Liver (tissue), 9 donors: ENCODE data around the gene DUSP16. TPM values are rescaled to one million over a fixed set of nuclear protein-coding genes. Genes with fewer than 3 reads are reported as not detected.

Source experiments
- DNase-seq: peaks from one replicate; pipeline ENCODE4 v3.0.0-alpha.2; 2017; ENCODE audit warnings: low spot score
- H3K27ac ChIP-seq, 2 donors: one replicate each; pipeline ENCODE4 v1.7.0; 2013; ENCODE audit warnings: inconsistent platforms in 2 of 2, low read length in 2 of 2, control low read depth in 1 of 2, low read depth in 1 of 2, mild to moderate bottlenecking in 1 of 2
- H3K27me3 ChIP-seq, 4 donors: one replicate each; pipeline versions ENCODE4 v1.6.1 to v1.7.0; 2013; ENCODE audit warnings: low read length in 3 of 4, inconsistent platforms in 1 of 4, mild to moderate bottlenecking in 1 of 4, moderate library complexity in 1 of 4; ENCODE audit not compliant: control insufficient read depth in 4 of 4, insufficient read depth in 4 of 4
- H3K36me3 ChIP-seq, 4 donors: one replicate each; pipeline versions ENCODE4 v1.6.1 to v1.7.0; 2013; ENCODE audit warnings: low read length in 3 of 4, mild to moderate bottlenecking in 3 of 4, low read depth in 1 of 4, moderate library complexity in 1 of 4; ENCODE audit not compliant: control insufficient read depth in 4 of 4, insufficient read depth in 3 of 4
- H3K4me1 ChIP-seq, 4 donors: one replicate each; pipeline versions ENCODE4 v1.6.1 to v1.7.0; 2013; ENCODE audit warnings: low read length in 3 of 4, mild to moderate bottlenecking in 3 of 4, moderate library complexity in 1 of 4; ENCODE audit not compliant: control insufficient read depth in 4 of 4, insufficient read depth in 4 of 4
- H3K4me3 ChIP-seq, 3 donors: one replicate each; pipeline versions ENCODE4 v1.6.1 to v1.7.0; 2013; ENCODE audit warnings: low read length in 3 of 3, control low read depth in 1 of 3, low read depth in 1 of 3, mild to moderate bottlenecking in 1 of 3
- H3K9ac ChIP-seq, 2 donors: one replicate each; pipeline ENCODE4 v1.7.0; 2013; ENCODE audit warnings: low read length in 2 of 2, mild to moderate bottlenecking in 2 of 2, moderate library complexity in 2 of 2, control low read depth in 1 of 2, low read depth in 1 of 2
- H3K9me3 ChIP-seq, 4 donors: one replicate each; pipeline versions ENCODE4 v1.6.1 to v1.7.0; 2013; ENCODE audit warnings: low read length in 3 of 4; ENCODE audit not compliant: control insufficient read depth in 4 of 4
- EGR1 ChIP-seq, 2 donors: IDR thresholded peaks; 2 replicates each; pipeline ENCODE4 v1.6.1; 2016 to 2018; ENCODE audit warnings: antibody characterized with exemption in 2 of 2, low read depth in 2 of 2
- FOXA1 ChIP-seq: IDR thresholded peaks from 2 replicates; pipeline ENCODE4 v1.6.1; 2016; ENCODE audit warnings: antibody characterized with exemption
- GABPA ChIP-seq, 2 donors: IDR thresholded peaks in 1 of 2; conservative IDR thresholded peaks in 1 of 2; 2 replicates each; pipeline ENCODE4 v1.6.1; 2016; ENCODE audit warnings: antibody characterized with exemption in 2 of 2, mild to moderate bottlenecking in 1 of 2, moderate library complexity in 1 of 2
- HNF4A ChIP-seq, 2 donors: conservative IDR thresholded peaks; 2 replicates each; pipeline ENCODE4 v1.6.1; 2016; ENCODE audit warnings: antibody characterized with exemption in 2 of 2, mild to moderate bottlenecking in 2 of 2
- HNF4G ChIP-seq: IDR thresholded peaks from 2 replicates; pipeline ENCODE4 v1.6.1; 2016; ENCODE audit warnings: antibody characterized with exemption
- JUND ChIP-seq, 2 donors: IDR thresholded peaks; 2 replicates each; pipeline ENCODE4 v1.6.1; 2016; ENCODE audit warnings: antibody characterized with exemption in 2 of 2
- NR2F2 ChIP-seq: IDR thresholded peaks from 2 replicates; pipeline ENCODE4 v1.6.1; 2016; ENCODE audit warnings: antibody characterized with exemption
- RAD21 ChIP-seq, 2 donors: IDR thresholded peaks; 2 replicates each; pipeline ENCODE4 v1.6.1; 2016; ENCODE audit warnings: antibody characterized with exemption in 2 of 2, mild to moderate bottlenecking in 2 of 2
- RXRA ChIP-seq, 2 donors: IDR thresholded peaks; 2 replicates each; pipeline ENCODE4 v1.6.1; 2017 to 2018; ENCODE audit warnings: antibody characterized with exemption in 2 of 2, mild to moderate bottlenecking in 1 of 2
- SP1 ChIP-seq: IDR thresholded peaks from 2 replicates; pipeline ENCODE4 v1.6.1; 2018; ENCODE audit warnings: antibody characterized with exemption, mild to moderate bottlenecking
- YY1 ChIP-seq: IDR thresholded peaks from 2 replicates; pipeline ENCODE4 v1.6.1; 2016; ENCODE audit warnings: antibody characterized with exemption, mild to moderate bottlenecking
- WGBS: extraction: QIAGEN DNeasy Blood & Tissue Kit; methylation state at CpG from one replicate; pipeline ENCODE4 v1.1.7; 2013; 5-methylcytosine and 5-hydroxymethylcytosine counted together
- polyA plus RNA-seq, 2 donors: library from polyadenylated mRNA; stranded (reverse) in 1 of 2; unstranded in 1 of 2; fragments of 200-250 nt in 1 of 2; fragments of >200 nt in 1 of 2; fragmentation: Nextera tagmentation in 1 of 2; extraction: Ambion mirVana in 1 of 2; gene quantifications; one replicate each; pipeline versions ENCODE4 v1.2.1 to v1.2.3, GENCODE V29; 2013 to 2015
- total RNA-seq, 2 donors: library from RNA; depleted of rRNA; stranded (reverse); fragments of >200 nt; gene quantifications; one replicate each; pipeline ENCODE4 v1.2.3, GENCODE V29; 2014
- TF ChIP-seq, protein P1 (sequence below): fragments of 150-350 bp; IDR thresholded peaks from 2 replicates; pipeline ENCODE4 v1.5.1; 2017; ENCODE audit warnings: improper control_type of control experiment, low read depth, low read length; ENCODE audit not compliant: missing input control
- TF ChIP-seq, protein P2 (sequence below): IDR thresholded peaks from 2 replicates; pipeline ENCODE4 v1.6.1; 2016; ENCODE audit warnings: antibody characterized with exemption
- TF ChIP-seq, protein P3 (sequence below): IDR thresholded peaks from 2 replicates; pipeline ENCODE4 v1.6.1; 2016; ENCODE audit warnings: antibody characterized with exemption
- TF ChIP-seq, protein P4 (sequence below): IDR thresholded peaks from 2 replicates; pipeline ENCODE4 v1.6.1; 2016; ENCODE audit warnings: antibody characterized with exemption
- TF ChIP-seq, protein P5 (sequence below): IDR thresholded peaks from 2 replicates; pipeline ENCODE4 v1.6.1; 2016; ENCODE audit warnings: antibody characterized with exemption, mild to moderate bottlenecking
- donor health status: healthy.
- donor health status: healthy.
- donor health status: healthy.
- donor health status: healthy.
- donor health status: healthy.

DUSP16 gene
- total and polyA plus RNA-seq, 4 donors, result 7.8 to 56.4 (median 19.1) TPM

DNA sequence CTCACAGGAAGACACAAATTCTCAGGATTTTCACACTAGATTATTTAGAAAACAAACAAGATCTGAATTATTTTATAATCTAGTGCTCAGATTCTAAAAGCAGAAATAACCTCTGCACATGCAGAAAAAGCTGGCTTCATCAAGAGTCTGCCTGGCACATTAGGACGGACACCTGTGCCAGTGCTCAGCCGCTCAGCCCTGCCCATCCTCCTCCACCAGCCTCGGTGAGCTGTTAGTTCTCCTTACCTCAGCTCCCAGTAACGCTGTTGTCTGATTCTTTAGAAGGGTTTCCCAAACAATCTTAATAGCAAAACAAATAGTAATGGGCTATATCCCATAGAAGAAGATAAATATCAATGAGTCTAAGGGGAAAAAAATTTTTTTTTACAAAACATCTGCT is 27.7 kb downstream of the DUSP16 start:
- Histone ChIP-seq H3K4me1 (peaks cover 4 to 9% (median 5%) of the 10 kb centered on the region in 4 donors), H3K4me3 (no peak overlapping the region), H3K9ac (no peak overlapping the region), H3K27me3 (no peaks in the 10 kb centered on the region), H3K27ac (no peak overlapping the region), H3K9me3 (no peaks in the 10 kb centered on the region), H3K36me3 (peaks cover 0 to 8% (median 5%) of the 10 kb centered on the region in 4 donors)
- TF ChIP-seq RXRA (IDR thresholded peaks at IDR 0.05) (no peak), NR2F2 (no peak), HNF4G (no peak), RAD21 (IDR thresholded peaks at IDR 0.05) (no peak), FOXA1 (no peak), GABPA (IDR thresholded peaks at IDR 0.05 in 1 of 2, conservative IDR thresholded peaks at IDR 0.05 in 1 of 2) (no peak), JUND (IDR thresholded peaks at IDR 0.05) (no peak)
- TF ChIP-seq, protein P1, sequence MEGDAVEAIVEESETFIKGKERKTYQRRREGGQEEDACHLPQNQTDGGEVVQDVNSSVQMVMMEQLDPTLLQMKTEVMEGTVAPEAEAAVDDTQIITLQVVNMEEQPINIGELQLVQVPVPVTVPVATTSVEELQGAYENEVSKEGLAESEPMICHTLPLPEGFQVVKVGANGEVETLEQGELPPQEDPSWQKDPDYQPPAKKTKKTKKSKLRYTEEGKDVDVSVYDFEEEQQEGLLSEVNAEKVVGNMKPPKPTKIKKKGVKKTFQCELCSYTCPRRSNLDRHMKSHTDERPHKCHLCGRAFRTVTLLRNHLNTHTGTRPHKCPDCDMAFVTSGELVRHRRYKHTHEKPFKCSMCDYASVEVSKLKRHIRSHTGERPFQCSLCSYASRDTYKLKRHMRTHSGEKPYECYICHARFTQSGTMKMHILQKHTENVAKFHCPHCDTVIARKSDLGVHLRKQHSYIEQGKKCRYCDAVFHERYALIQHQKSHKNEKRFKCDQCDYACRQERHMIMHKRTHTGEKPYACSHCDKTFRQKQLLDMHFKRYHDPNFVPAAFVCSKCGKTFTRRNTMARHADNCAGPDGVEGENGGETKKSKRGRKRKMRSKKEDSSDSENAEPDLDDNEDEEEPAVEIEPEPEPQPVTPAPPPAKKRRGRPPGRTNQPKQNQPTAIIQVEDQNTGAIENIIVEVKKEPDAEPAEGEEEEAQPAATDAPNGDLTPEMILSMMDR, result no peak
- TF ChIP-seq, protein P2, sequence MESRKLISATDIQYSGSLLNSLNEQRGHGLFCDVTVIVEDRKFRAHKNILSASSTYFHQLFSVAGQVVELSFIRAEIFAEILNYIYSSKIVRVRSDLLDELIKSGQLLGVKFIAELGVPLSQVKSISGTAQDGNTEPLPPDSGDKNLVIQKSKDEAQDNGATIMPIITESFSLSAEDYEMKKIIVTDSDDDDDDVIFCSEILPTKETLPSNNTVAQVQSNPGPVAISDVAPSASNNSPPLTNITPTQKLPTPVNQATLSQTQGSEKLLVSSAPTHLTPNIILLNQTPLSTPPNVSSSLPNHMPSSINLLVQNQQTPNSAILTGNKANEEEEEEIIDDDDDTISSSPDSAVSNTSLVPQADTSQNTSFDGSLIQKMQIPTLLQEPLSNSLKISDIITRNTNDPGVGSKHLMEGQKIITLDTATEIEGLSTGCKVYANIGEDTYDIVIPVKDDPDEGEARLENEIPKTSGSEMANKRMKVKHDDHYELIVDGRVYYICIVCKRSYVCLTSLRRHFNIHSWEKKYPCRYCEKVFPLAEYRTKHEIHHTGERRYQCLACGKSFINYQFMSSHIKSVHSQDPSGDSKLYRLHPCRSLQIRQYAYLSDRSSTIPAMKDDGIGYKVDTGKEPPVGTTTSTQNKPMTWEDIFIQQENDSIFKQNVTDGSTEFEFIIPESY, result no peak
- no peak for DNase-seq
- 47% methylated on average over 4 of the region's 4 CpGs for WGBS

DNA sequence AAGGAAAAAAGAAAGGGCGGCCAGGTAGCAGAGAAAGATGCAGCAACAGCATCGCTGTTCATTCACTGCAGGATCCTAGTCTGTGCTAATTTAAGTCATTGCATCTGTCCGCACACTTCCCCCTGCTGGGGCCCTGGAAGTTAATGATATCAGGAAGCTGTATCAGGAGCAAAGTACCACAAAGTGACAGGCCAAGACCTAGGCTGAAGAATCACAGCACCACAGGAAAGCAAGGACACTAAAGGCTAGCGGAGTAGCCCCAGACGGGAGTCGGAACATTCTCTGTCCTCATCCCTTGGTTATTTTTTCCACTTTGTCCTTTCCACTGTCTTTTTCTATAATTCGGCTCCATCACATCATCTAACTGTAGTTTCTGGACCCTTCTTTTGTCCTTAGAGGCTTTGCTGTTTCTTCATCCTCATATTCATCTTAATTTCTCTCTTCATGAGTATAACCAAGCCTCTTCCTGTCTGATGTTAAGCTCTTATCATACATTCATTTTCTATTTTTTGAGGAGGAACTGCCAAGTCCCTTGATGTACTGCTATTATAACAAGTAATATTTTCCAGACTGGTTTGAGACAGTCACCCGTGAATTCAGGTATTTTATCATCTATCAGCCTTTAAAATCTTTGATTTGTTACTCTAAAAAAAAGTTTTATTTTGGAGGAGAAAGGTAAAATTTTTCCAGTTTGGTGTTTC is 28.3 kb downstream of the DUSP16 start:
- WGBS, result 80% methylated on average over 8 of the region's 8 CpGs
- DNase-seq, result no peak
- H3K27me3 ChIP-seq, result no peaks in the 10 kb centered on the region
- peaks cover 4 to 9% (median 5%) of the 10 kb centered on the region in 4 donors for H3K4me1 ChIP-seq
- peaks cover 0 to 12% (median 6%) of the 10 kb centered on the region in 4 donors for H3K36me3 ChIP-seq
- H3K4me3 ChIP-seq, result no peak overlapping the region
- H3K9ac ChIP-seq, result no peak overlapping the region
- no peaks in the 10 kb centered on the region for H3K9me3 ChIP-seq
- no peak overlapping the region for H3K27ac ChIP-seq
- TF ChIP-seq SP1, result no peak
- TF ChIP-seq RAD21 (IDR thresholded peaks at IDR 0.05), result peak in 1 of 2 donors; percentile 4

DNA sequence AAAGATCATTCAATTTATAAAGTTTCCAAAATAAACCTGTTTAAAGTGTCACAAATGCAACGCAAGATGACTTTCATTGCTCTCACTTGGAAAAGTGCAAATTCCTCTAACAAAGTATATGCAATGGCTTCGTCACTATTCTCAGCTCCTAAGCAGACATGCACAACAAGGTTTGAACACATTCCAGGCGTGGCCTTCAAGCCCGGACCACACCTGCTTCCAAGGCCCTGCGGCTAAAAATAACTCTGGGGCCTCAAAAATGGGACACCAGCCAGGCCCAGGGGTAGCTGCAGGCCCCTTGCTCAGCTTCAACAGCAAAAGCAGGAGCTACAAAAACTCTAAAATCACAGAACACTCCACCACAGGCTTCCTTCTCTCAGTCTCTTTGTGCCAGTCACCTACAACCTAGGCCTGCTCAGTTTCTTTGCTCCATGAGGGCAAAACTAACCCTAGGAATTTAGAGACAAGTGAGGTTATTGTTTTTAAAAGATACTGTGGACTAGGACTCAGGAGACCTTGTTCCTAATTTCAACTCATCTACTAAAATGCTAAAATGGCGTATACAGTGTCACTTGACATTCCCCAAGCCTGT is 29.3 kb downstream of the DUSP16 start:
- TF ChIP-seq, protein P3, sequence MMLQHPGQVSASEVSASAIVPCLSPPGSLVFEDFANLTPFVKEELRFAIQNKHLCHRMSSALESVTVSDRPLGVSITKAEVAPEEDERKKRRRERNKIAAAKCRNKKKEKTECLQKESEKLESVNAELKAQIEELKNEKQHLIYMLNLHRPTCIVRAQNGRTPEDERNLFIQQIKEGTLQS, result no peak
- TF ChIP-seq, protein P2, result no peak
- TF ChIP-seq, protein P4, sequence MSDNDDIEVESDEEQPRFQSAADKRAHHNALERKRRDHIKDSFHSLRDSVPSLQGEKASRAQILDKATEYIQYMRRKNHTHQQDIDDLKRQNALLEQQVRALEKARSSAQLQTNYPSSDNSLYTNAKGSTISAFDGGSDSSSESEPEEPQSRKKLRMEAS, result no peak
- TF ChIP-seq HNF4G, result no peak
- TF ChIP-seq FOXA1, result no peak
- no peak for TF ChIP-seq EGR1 (IDR thresholded peaks at IDR 0.05; ENCODE audit: low read depth in 2 of 2)
- TF ChIP-seq, protein P5, sequence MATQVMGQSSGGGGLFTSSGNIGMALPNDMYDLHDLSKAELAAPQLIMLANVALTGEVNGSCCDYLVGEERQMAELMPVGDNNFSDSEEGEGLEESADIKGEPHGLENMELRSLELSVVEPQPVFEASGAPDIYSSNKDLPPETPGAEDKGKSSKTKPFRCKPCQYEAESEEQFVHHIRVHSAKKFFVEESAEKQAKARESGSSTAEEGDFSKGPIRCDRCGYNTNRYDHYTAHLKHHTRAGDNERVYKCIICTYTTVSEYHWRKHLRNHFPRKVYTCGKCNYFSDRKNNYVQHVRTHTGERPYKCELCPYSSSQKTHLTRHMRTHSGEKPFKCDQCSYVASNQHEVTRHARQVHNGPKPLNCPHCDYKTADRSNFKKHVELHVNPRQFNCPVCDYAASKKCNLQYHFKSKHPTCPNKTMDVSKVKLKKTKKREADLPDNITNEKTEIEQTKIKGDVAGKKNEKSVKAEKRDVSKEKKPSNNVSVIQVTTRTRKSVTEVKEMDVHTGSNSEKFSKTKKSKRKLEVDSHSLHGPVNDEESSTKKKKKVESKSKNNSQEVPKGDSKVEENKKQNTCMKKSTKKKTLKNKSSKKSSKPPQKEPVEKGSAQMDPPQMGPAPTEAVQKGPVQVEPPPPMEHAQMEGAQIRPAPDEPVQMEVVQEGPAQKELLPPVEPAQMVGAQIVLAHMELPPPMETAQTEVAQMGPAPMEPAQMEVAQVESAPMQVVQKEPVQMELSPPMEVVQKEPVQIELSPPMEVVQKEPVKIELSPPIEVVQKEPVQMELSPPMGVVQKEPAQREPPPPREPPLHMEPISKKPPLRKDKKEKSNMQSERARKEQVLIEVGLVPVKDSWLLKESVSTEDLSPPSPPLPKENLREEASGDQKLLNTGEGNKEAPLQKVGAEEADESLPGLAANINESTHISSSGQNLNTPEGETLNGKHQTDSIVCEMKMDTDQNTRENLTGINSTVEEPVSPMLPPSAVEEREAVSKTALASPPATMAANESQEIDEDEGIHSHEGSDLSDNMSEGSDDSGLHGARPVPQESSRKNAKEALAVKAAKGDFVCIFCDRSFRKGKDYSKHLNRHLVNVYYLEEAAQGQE, result no peak
- TF ChIP-seq JUND (IDR thresholded peaks at IDR 0.05), result no peak
- TF ChIP-seq YY1, result no peak
- no peak for TF ChIP-seq HNF4A (conservative IDR thresholded peaks at IDR 0.05)
- Histone ChIP-seq H3K9ac (no peak overlapping the region), H3K36me3 (peaks cover 0 to 12% (median 5%) of the 10 kb centered on the region in 4 donors), H3K4me1 (peaks cover 4 to 12% (median 7%) of the 10 kb centered on the region in 4 donors), H3K27me3 (no peaks in the 10 kb centered on the region), H3K9me3 (no peaks in the 10 kb centered on the region), H3K4me3 (no peak overlapping the region), H3K27ac (no peak overlapping the region)
- DNase-seq, result no peak
- 73% methylated on average over 6 of the region's 6 CpGs for WGBS
